ENCODE data around the gene CADM1. TPM values are rescaled to one million over a fixed set of nuclear protein-coding genes. Genes with fewer than 3 reads are reported as not detected.

CADM1 gene
- polyA plus RNA-seq, 4 donors: 2.2 to 10.9 (median 5.8) TPM

- no peaks in the 10 kb centered on the region for H3K36me3 ChIP-seq (ENCODE audit: control insufficient read depth in 3 of 3, insufficient read depth in 2 of 3, low read depth in 1 of 3, low read length in 3 of 3)
- DNase-seq (no peak), FAIRE-seq (no peak)
- no peaks in the 10 kb centered on the region for H3K27me3 ChIP-seq (ENCODE audit: control insufficient read depth in 3 of 3, insufficient read depth in 3 of 3, low read length in 3 of 3)
- no peak overlapping the region for H3K4me3 ChIP-seq (ENCODE audit: low read depth in 1 of 3, low read length in 3 of 3)
- H3K4me1 ChIP-seq (ENCODE audit: control insufficient read depth in 3 of 3, insufficient read depth in 2 of 3, low read depth in 1 of 3, low read length in 2 of 3): no peaks in the 10 kb centered on the region
- WGBS, 3 donors: 67 to 91% (median 84%) methylated on average over 6 of the region's 6 CpGs
- no peak overlapping the region for H3K27ac ChIP-seq (ENCODE audit: low read depth in 1 of 3, low read length in 2 of 3)
- H3K9me3 ChIP-seq (ENCODE audit: control insufficient read depth in 2 of 2, insufficient read depth in 1 of 2, low read depth in 1 of 2, low read length in 1 of 2): no peaks in the 10 kb centered on the region
Measured at GRCh38 chr11:115352805-115353485, 151.3 kb downstream of the CADM1 start.

DNA sequence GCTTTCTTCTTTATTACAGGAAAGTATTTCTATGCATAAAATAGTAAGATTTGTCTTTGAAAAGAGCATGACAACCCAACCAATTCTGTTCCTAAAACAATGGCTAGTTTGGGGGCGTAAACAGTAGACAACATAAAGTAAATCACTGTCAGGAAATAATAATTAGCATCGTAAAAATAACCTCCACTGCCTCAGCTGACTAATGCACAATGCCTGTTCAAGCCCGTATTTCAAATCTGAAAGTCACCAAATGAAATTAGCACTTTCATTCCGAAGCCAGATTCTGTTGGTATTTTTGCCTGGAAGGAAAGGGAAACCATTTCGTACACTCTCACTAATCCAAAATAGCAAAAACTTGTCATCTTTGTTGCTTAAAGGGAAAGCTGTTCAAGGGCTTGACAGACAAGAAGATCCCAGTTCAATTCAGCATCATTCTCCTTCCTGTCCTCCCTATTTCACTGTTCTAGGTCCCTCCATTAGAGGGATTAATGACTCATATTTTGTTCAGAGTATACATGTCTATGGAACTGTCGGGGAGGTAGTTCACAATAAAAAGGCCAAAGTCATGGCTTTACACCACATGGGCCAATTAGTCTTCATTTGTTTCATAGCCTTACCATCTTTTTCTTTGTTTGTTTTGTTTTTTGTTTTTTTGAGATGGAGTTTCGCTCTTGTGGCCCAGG is 154.7 kb downstream of the CADM1 start:
- H3K27me3 ChIP-seq (ENCODE audit: control insufficient read depth in 3 of 3, insufficient read depth in 3 of 3, low read length in 3 of 3): no peaks in the 10 kb centered on the region
- no peak overlapping the region for H3K27ac ChIP-seq (ENCODE audit: low read depth in 1 of 3, low read length in 2 of 3)
- no peak for FAIRE-seq
- no peaks in the 10 kb centered on the region for H3K4me1 ChIP-seq (ENCODE audit: control insufficient read depth in 3 of 3, insufficient read depth in 2 of 3, low read depth in 1 of 3, low read length in 2 of 3)
- no peaks in the 10 kb centered on the region for H3K9me3 ChIP-seq (ENCODE audit: control insufficient read depth in 2 of 2, insufficient read depth in 1 of 2, low read depth in 1 of 2, low read length in 1 of 2)
- no peaks in the 10 kb centered on the region for H3K36me3 ChIP-seq (ENCODE audit: control insufficient read depth in 3 of 3, insufficient read depth in 2 of 3, low read depth in 1 of 3, low read length in 3 of 3)
- H3K4me3 ChIP-seq (ENCODE audit: low read depth in 1 of 3, low read length in 3 of 3): no peak overlapping the region
- DNase-seq: no peak
- 76 to 82% (median 81%) methylated on average over 7 of the region's 7 CpGs for WGBS, 3 donors

DNA sequence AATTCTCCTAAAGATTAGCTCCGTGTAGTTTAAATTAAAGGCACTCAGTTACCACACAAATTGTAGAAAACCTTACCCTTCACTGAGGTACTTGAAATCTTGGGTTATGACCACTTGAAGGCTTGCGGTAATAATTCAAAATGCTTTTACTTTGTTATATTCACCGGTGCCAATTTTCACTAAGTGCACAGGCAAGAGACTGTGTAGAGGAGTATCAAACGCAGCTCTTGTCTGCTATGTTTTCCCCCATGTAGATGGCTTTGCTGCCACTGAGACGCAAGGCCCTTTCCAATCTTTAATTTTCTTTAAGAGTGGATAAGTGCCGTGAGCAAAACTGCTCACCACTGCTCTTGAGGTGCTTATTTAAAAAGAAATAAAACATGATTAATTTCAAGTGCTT is 155.8 kb downstream of the CADM1 start:
- Histone ChIP-seq H3K36me3 (ENCODE audit: control insufficient read depth in 3 of 3, insufficient read depth in 2 of 3, low read depth in 1 of 3, low read length in 3 of 3) (no peaks in the 10 kb centered on the region), H3K4me3 (ENCODE audit: low read depth in 1 of 3, low read length in 3 of 3) (no peak overlapping the region), H3K9me3 (ENCODE audit: control insufficient read depth in 2 of 2, insufficient read depth in 1 of 2, low read depth in 1 of 2, low read length in 1 of 2) (no peaks in the 10 kb centered on the region), H3K27ac (ENCODE audit: low read depth in 1 of 3, low read length in 2 of 3) (no peak overlapping the region), H3K27me3 (ENCODE audit: control insufficient read depth in 3 of 3, insufficient read depth in 3 of 3, low read length in 3 of 3) (no peaks in the 10 kb centered on the region), H3K4me1 (ENCODE audit: control insufficient read depth in 3 of 3, insufficient read depth in 2 of 3, low read depth in 1 of 3, low read length in 2 of 3) (no peaks in the 10 kb centered on the region)
- 88 to 93% (median 90%) methylated on average over 6 of the region's 6 CpGs for WGBS, 3 donors
- no peak for DNase-seq
- no peak for FAIRE-seq

DNA sequence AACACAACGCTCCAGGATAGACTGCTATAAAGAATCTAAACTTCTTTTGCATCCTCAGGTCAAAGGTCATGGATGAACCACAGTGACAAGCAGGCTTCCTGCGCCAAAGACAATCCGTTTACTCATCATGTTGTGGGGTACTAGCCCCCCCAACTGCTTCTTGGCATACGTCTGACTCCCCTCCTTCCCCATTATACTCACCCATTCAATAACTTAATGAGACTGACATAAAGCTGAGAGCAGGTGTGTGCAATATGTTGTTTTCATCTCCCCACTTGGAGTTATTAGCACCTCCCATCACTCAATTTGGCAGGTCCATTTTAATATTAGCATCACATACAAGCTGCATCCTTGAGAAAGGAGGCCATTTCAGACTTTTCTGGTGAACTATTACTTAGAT is 157.1 kb downstream of the CADM1 start:
- H3K4me3 ChIP-seq (ENCODE audit: low read depth in 1 of 3, low read length in 3 of 3): no peak overlapping the region
- 88 to 92% (median 89%) methylated on average over 4 of the region's 4 CpGs for WGBS, 3 donors
- no peaks in the 10 kb centered on the region for H3K27me3 ChIP-seq (ENCODE audit: control insufficient read depth in 3 of 3, insufficient read depth in 3 of 3, low read length in 3 of 3)
- DNase-seq (no peak), FAIRE-seq (no peak)
- H3K4me1 ChIP-seq (ENCODE audit: control insufficient read depth in 3 of 3, insufficient read depth in 2 of 3, low read depth in 1 of 3, low read length in 2 of 3): no peaks in the 10 kb centered on the region
- H3K9me3 ChIP-seq (ENCODE audit: control insufficient read depth in 2 of 2, insufficient read depth in 1 of 2, low read depth in 1 of 2, low read length in 1 of 2): no peaks in the 10 kb centered on the region
- H3K36me3 ChIP-seq (ENCODE audit: control insufficient read depth in 3 of 3, insufficient read depth in 2 of 3, low read depth in 1 of 3, low read length in 3 of 3): no peaks in the 10 kb centered on the region
- no peak overlapping the region for H3K27ac ChIP-seq (ENCODE audit: low read depth in 1 of 3, low read length in 2 of 3)

DNA sequence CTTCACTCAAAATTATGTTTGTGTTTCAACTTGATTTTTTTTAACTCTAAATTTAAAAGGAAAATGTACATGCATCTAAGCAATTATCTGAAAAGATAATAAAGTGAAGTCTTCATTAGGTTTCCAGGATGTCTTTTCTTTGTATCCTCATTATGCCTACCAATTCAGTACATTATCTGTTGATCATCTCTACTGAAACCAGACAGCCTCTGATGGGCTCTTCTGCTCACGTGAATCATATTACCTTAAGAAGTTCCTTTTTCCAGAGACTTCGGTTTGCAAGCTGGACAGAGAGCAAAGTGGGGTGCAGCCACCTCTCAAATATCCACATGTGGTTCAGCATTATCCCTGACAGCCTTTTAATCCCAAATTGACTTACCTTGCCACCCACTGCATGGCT is 158.4 kb downstream of the CADM1 start:
- no peak overlapping the region for H3K27ac ChIP-seq (ENCODE audit: low read depth in 1 of 3, low read length in 2 of 3)
- 75 to 78% (median 78%) methylated on average over 2 of the region's 2 CpGs for WGBS, 3 donors
- H3K4me3 ChIP-seq (ENCODE audit: low read depth in 1 of 3, low read length in 3 of 3): no peak overlapping the region
- no peaks in the 10 kb centered on the region for H3K4me1 ChIP-seq (ENCODE audit: control insufficient read depth in 3 of 3, insufficient read depth in 2 of 3, low read depth in 1 of 3, low read length in 2 of 3)
- DNase-seq (no peak), FAIRE-seq (no peak)
- H3K36me3 ChIP-seq (ENCODE audit: control insufficient read depth in 3 of 3, insufficient read depth in 2 of 3, low read depth in 1 of 3, low read length in 3 of 3): no peaks in the 10 kb centered on the region
- H3K9me3 ChIP-seq (ENCODE audit: control insufficient read depth in 2 of 2, insufficient read depth in 1 of 2, low read depth in 1 of 2, low read length in 1 of 2): no peaks in the 10 kb centered on the region
- no peaks in the 10 kb centered on the region for H3K27me3 ChIP-seq (ENCODE audit: control insufficient read depth in 3 of 3, insufficient read depth in 3 of 3, low read length in 3 of 3)

DNA sequence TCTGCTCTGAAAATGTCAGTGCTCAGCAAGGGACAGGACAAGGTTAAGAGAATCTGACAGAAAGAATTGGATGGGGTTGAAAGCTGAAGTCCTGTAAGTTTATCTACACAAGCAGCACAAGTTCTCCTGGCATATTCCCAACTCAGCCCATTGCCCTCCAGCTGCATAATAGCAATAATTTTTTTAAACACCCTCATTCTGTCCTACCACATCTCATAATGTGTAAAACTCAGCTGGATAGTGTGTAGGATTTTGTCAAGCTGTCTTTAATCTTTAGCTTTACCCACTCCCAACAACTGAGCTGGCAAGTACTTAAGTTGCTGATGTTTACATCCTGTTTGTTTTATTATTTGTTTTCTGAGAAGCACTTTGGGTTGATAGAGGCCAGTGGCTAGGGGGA is 158.9 kb downstream of the CADM1 start:
- H3K4me1 ChIP-seq (ENCODE audit: control insufficient read depth in 3 of 3, insufficient read depth in 2 of 3, low read depth in 1 of 3, low read length in 2 of 3): no peaks in the 10 kb centered on the region
- H3K27me3 ChIP-seq (ENCODE audit: control insufficient read depth in 3 of 3, insufficient read depth in 3 of 3, low read length in 3 of 3): no peaks in the 10 kb centered on the region
- FAIRE-seq: no peak
- H3K36me3 ChIP-seq (ENCODE audit: control insufficient read depth in 3 of 3, insufficient read depth in 2 of 3, low read depth in 1 of 3, low read length in 3 of 3): no peaks in the 10 kb centered on the region
- no peak overlapping the region for H3K27ac ChIP-seq (ENCODE audit: low read depth in 1 of 3, low read length in 2 of 3)
- DNase-seq: no peak
- H3K4me3 ChIP-seq (ENCODE audit: low read depth in 1 of 3, low read length in 3 of 3): no peak overlapping the region
- no peaks in the 10 kb centered on the region for H3K9me3 ChIP-seq (ENCODE audit: control insufficient read depth in 2 of 2, insufficient read depth in 1 of 2, low read depth in 1 of 2, low read length in 1 of 2)

DNA sequence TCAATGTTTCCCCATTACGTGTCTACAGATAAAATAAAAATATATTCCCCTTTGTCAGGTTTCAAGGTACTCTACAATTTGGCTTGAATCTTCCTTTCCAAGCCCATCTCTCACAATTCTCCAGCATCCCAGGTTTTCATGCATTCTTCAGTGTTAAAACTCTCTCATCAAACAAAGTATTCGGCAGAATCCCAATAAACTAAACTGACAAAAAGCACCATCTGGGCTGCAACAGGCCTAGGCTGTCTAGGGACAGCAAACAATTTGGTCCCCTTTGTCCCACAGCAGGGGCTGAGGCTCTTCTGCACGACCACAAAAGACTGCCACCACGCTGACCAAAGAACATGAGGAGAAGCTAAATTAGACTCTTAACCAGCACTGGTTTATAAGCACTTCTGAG is 159.4 kb downstream of the CADM1 start:
- Histone ChIP-seq H3K36me3 (ENCODE audit: control insufficient read depth in 3 of 3, insufficient read depth in 2 of 3, low read depth in 1 of 3, low read length in 3 of 3) (no peaks in the 10 kb centered on the region), H3K4me1 (ENCODE audit: control insufficient read depth in 3 of 3, insufficient read depth in 2 of 3, low read depth in 1 of 3, low read length in 2 of 3) (no peaks in the 10 kb centered on the region), H3K27ac (ENCODE audit: low read depth in 1 of 3, low read length in 2 of 3) (no peak overlapping the region), H3K9me3 (ENCODE audit: control insufficient read depth in 2 of 2, insufficient read depth in 1 of 2, low read depth in 1 of 2, low read length in 1 of 2) (no peaks in the 10 kb centered on the region), H3K27me3 (ENCODE audit: control insufficient read depth in 3 of 3, insufficient read depth in 3 of 3, low read length in 3 of 3) (no peaks in the 10 kb centered on the region), H3K4me3 (ENCODE audit: low read depth in 1 of 3, low read length in 3 of 3) (no peak overlapping the region)
- FAIRE-seq (no peak), DNase-seq (no peak)
- 70 to 83% (median 75%) methylated on average over 4 of the region's 4 CpGs for WGBS, 3 donors

GRCh38 chr11:115342142-115342541 is 162.1 kb downstream of the CADM1 start:
- no peaks in the 10 kb centered on the region for H3K36me3 ChIP-seq (ENCODE audit: control insufficient read depth in 3 of 3, insufficient read depth in 2 of 3, low read depth in 1 of 3, low read length in 3 of 3)
- H3K27me3 ChIP-seq (ENCODE audit: control insufficient read depth in 3 of 3, insufficient read depth in 3 of 3, low read length in 3 of 3): no peaks in the 10 kb centered on the region
- WGBS, 3 donors: 89 to 93% (median 93%) methylated on average over 3 of the region's 3 CpGs
- no peak overlapping the region for H3K4me3 ChIP-seq (ENCODE audit: low read depth in 1 of 3, low read length in 3 of 3)
- H3K4me1 ChIP-seq (ENCODE audit: control insufficient read depth in 3 of 3, insufficient read depth in 2 of 3, low read depth in 1 of 3, low read length in 2 of 3): no peaks in the 10 kb centered on the region
- H3K27ac ChIP-seq (ENCODE audit: low read depth in 1 of 3, low read length in 2 of 3): no peak overlapping the region
- DNase-seq: no peak
- no peak for FAIRE-seq
- H3K9me3 ChIP-seq (ENCODE audit: control insufficient read depth in 2 of 2, insufficient read depth in 1 of 2, low read depth in 1 of 2, low read length in 1 of 2): no peaks in the 10 kb centered on the region

- Histone ChIP-seq H3K27ac (ENCODE audit: low read depth in 1 of 3, low read length in 2 of 3) (no peak overlapping the region), H3K4me3 (ENCODE audit: low read depth in 1 of 3, low read length in 3 of 3) (no peak overlapping the region), H3K4me1 (ENCODE audit: control insufficient read depth in 3 of 3, insufficient read depth in 2 of 3, low read depth in 1 of 3, low read length in 2 of 3) (no peaks in the 10 kb centered on the region), H3K27me3 (ENCODE audit: control insufficient read depth in 3 of 3, insufficient read depth in 3 of 3, low read length in 3 of 3) (no peaks in the 10 kb centered on the region), H3K9me3 (ENCODE audit: control insufficient read depth in 2 of 2, insufficient read depth in 1 of 2, low read depth in 1 of 2, low read length in 1 of 2) (no peaks in the 10 kb centered on the region), H3K36me3 (ENCODE audit: control insufficient read depth in 3 of 3, insufficient read depth in 2 of 3, low read depth in 1 of 3, low read length in 3 of 3) (no peaks in the 10 kb centered on the region)
- DNase-seq: no peak
- no peak for FAIRE-seq
- 98 to 100% (median 98%) methylated on average over 3 of the region's 3 CpGs for WGBS, 3 donors
Measured at GRCh38 chr11:115340874-115341273, 163.3 kb downstream of the CADM1 start.
